ENCODE results near the gene PAQR4.

PAQR4 gene

GRCh38 chr16:3010510-3010909, 41.4 kb downstream of the PAQR4 start:
- DNase-seq (ENCODE audit: low read depth), result no peak
- TF ChIP-seq, protein P1, sequence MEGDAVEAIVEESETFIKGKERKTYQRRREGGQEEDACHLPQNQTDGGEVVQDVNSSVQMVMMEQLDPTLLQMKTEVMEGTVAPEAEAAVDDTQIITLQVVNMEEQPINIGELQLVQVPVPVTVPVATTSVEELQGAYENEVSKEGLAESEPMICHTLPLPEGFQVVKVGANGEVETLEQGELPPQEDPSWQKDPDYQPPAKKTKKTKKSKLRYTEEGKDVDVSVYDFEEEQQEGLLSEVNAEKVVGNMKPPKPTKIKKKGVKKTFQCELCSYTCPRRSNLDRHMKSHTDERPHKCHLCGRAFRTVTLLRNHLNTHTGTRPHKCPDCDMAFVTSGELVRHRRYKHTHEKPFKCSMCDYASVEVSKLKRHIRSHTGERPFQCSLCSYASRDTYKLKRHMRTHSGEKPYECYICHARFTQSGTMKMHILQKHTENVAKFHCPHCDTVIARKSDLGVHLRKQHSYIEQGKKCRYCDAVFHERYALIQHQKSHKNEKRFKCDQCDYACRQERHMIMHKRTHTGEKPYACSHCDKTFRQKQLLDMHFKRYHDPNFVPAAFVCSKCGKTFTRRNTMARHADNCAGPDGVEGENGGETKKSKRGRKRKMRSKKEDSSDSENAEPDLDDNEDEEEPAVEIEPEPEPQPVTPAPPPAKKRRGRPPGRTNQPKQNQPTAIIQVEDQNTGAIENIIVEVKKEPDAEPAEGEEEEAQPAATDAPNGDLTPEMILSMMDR (conservative IDR thresholded peaks at IDR 0.05; ENCODE audit: control insufficient read depth, insufficient read depth, low read depth, low read length), result no peak
- H3K4me3 ChIP-seq (ENCODE audit: control insufficient read depth, low read depth, low read length), result no peak overlapping the region

GRCh38 chr16:3012246-3012645, 43.1 kb downstream of the PAQR4 start:
- H3K4me3 ChIP-seq (ENCODE audit: control insufficient read depth, low read depth, low read length), result no peak overlapping the region
- DNase-seq (ENCODE audit: low read depth), result no peak
- TF ChIP-seq, protein P1 (conservative IDR thresholded peaks at IDR 0.05; ENCODE audit: control insufficient read depth, insufficient read depth, low read depth, low read length), result no peak

DNA sequence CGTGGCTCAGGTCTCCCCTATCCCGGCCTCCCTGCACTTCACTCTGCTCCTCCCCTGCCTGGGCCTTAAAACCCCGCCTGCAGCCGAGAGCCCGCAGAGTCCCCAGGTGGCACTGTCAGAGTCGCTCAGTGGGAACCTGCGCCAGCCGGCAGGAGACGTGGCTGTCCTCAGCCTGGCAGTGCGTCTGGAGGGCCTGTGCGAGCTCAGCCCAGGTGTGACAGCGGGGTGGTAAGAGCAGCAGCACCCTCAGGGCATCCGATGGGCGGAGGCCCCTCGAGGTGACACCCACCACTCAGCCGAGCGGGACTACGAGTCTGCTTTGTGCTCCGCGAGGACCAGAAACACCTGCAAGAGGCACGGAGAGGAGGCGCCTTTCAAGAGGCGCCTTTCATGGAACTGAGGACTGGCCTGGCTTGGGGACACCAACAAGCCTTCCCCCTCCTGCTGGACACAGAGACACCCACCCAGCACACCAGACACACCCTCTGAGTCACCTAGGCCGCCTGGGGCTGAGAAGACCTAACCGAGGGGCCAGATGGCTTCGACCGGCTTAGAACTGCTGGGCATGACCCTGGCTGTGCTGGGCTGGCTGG, 43.8 kb downstream of the PAQR4 start, which contains the start of gene CLDN9:
Gene CLDN9 (plus strand): TSS at position 96 of the 593 bp plus-strand sequence. CDS start 440 bp downstream, at position 536.
- TF ChIP-seq, protein P1 (conservative IDR thresholded peaks at IDR 0.05; ENCODE audit: control insufficient read depth, insufficient read depth, low read depth, low read length), result no peak
- H3K4me3 ChIP-seq (ENCODE audit: control insufficient read depth, low read depth, low read length), result no peak within 1 kb of the TSS
- no peak for DNase-seq (ENCODE audit: low read depth)

DNA sequence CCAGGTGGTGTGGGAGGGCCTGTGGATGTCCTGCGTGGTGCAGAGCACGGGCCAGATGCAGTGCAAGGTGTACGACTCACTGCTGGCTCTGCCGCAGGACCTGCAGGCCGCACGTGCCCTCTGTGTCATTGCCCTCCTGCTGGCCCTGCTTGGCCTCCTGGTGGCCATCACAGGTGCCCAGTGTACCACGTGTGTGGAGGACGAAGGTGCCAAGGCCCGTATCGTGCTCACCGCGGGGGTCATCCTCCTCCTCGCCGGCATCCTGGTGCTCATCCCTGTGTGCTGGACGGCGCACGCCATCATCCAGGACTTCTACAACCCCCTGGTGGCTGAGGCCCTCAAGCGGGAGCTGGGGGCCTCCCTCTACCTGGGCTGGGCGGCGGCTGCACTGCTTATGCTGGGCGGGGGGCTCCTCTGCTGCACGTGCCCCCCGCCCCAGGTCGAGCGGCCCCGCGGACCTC, 44.4 kb downstream of the PAQR4 start:
- DNase-seq (ENCODE audit: low read depth), result no peak
- no peak overlapping the region for H3K4me3 ChIP-seq (ENCODE audit: control insufficient read depth, low read depth, low read length)
- TF ChIP-seq, protein P1 (conservative IDR thresholded peaks at IDR 0.05; ENCODE audit: control insufficient read depth, insufficient read depth, low read depth, low read length), result no peak

DNA sequence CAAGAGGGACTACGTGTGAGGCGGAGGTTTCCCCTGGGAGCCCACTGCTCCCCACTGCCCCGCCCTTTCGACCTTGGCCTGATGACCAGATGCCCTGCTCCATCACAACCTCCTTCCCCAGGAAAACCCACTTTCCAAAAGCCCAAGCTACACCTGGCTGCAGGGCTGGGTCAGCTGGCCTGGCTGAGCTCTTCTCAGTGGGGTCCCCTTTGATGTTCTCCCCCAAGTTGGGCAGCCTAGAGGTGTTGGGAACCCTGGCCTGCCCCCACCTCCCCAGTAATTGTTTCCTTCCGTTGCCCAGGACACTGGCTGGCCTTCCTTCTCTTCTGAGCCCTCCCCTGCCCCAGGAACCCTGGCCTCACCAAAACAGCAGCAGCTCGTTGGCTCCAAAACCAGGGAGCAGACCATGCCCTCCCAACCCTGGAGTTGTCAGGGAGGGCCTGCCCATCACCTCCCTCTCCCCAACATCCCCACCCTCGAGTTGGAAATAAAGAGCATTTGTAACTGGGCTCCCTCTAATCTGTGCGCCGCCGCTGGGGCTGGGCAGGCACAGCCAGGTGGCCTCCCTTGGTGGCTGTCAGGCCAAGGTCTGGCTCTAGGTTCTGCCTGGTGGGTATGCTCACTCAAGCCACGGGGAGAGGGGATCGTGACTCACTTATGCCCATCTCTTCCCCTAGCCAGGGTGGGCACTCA, 45.0 kb downstream of the PAQR4 start:
- TF ChIP-seq, protein P1 (conservative IDR thresholded peaks at IDR 0.05; ENCODE audit: control insufficient read depth, insufficient read depth, low read depth, low read length), result no peak
- H3K4me3 ChIP-seq (ENCODE audit: control insufficient read depth, low read depth, low read length), result no peak overlapping the region
- no peak for DNase-seq (ENCODE audit: low read depth)

DNA sequence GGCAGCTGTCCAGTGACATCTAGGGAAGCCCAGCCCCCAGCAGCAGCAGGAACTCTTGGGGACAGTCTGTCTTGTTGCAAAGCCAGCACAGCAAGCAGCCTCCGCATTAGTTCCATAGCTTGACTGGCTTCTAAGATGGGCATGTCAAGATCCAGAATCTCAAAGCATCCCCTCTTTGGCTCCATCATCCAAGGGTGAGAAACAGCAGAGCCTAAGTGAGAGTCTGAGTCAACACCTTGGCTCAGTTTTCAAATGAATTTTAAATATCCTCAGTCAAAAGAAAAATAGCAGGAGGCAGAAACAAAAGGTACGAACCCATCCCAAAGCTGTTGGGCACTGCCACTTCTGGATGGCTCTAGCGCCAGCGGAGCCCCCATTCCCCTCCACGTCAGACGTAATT, 45.8 kb downstream of the PAQR4 start:
- H3K4me3 ChIP-seq (ENCODE audit: control insufficient read depth, low read depth, low read length), result no peak overlapping the region
- TF ChIP-seq, protein P1 (conservative IDR thresholded peaks at IDR 0.05; ENCODE audit: control insufficient read depth, insufficient read depth, low read depth, low read length), result no peak
- DNase-seq (ENCODE audit: low read depth), result no peak
